ENCODE data around the gene C16orf89.
A peak's percentile ranks its signal among the peaks of the same experiment; 100 is the strongest.
"Not testable (repeated sequence)": the region's sequence is repeated elsewhere in the genome, so short reads cannot be mapped to it uniquely, and the experiment has no call there.

C16orf89 gene

DNA sequence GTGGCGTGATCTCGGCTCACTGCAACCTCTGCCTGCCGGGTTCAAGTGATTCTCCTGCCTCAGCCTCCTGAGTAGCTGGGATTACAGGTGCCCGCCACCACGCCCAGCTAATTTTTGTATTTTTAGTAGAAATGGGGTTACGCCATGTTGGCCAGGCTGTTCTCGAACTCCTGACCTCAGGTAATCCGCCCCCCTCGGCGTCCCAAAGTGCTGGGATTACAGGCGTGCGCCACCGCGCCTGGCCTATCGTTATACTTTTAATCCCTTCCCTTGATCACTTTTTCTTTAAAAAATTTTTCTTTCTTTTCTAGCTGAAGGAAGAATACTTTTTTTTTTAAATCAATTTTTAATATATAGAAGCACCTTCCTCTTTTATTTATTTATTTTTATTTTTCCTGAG lies 8.0 kb upstream of the C16orf89 start:
- H3K4me3 Mint-ChIP-seq; DNase-seq (ENCODE audit: low spot score in 2 of 2); H3K27ac Mint-ChIP-seq; H3K9me3 Mint-ChIP-seq; H3K36me3 Mint-ChIP-seq; H3K27me3 Mint-ChIP-seq; ATAC-seq (ENCODE audit: low read depth): not testable (repeated sequence)
- peaks cover 29% of the 10 kb centered on the region for H3K4me1 Mint-ChIP-seq

DNA sequence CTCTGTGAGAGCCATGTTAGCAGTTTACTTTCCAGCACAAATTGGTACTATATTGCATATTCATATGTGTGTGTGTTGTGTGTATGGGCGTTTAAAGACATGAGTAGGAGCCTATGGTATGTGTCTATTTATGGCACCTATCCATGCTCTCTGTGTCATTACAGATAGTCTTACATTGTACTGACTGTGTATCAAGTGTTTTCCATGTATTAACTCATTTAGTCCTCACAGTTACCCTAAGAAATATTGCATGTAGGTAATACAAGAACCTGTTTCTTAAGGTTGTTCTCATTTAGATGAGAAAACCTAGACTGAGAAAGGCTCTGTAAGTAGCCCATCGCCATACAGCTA lies 7.5 kb upstream of the C16orf89 start:
- no peaks in the 10 kb centered on the region for H3K9me3 Mint-ChIP-seq
- no peak for DNase-seq (ENCODE audit: low spot score in 2 of 2)
- H3K4me3 Mint-ChIP-seq: peak overlapping the region; percentile 98
- H3K27me3 Mint-ChIP-seq: no peaks in the 10 kb centered on the region
- peaks cover 29% of the 10 kb centered on the region for H3K4me1 Mint-ChIP-seq
- H3K27ac Mint-ChIP-seq: peak overlapping the region; percentile 96
- no peak for ATAC-seq (ENCODE audit: low read depth)
- H3K36me3 Mint-ChIP-seq: peaks cover 8% of the 10 kb centered on the region

DNA sequence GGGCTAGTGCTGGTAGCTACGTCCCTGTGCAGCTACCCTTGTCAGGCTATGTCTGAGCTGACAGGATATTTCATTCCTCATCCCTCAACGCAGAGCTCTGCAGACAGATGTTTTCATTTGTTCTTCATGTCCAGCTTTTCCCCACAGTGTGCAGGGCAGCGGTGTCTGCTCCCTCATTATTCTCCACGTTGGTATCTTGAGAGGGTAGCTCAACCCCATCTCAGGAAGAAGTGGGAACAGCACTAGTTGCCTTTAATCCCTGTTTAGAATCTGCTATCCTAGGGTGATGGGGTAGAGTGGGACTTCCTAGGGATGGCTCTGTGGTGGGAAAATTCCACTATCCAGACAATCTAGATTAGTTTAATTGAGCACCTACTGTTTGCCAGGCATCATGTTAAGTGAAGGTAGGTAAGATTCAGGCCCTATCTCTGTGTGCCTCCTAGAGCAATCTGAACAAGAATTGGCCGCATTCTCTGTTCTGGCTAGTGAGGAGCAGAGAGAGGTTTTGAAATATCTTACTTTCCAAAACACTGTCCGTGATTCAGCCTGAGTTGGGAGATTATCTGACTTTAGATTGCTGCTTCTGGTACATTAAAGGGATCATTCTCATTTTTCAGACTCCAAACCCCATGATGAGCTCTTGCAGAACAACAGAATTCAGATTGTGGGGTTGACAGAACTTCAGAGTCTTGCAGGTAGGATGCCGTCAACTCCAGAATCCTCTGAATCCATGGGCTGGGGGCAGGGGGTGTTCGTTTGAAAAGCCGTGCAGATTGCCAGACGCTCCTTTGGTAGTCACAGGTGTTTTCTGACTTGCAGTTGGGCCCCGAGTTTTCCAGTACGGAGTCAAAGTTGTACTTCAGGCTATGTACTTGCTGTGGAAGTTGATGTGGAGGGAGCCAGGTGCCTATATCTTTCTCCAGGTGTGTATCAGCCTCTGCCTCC lies 6.8 kb upstream of the C16orf89 start:
- DNase-seq (ENCODE audit: low spot score in 2 of 2): no peak
- peak overlapping the region; percentile 96 for H3K27ac Mint-ChIP-seq
- H3K36me3 Mint-ChIP-seq: peaks cover 8% of the 10 kb centered on the region
- no peak for ATAC-seq (ENCODE audit: low read depth)
- no peaks in the 10 kb centered on the region for H3K27me3 Mint-ChIP-seq
- no peaks in the 10 kb centered on the region for H3K9me3 Mint-ChIP-seq
- peaks cover 29% of the 10 kb centered on the region for H3K4me1 Mint-ChIP-seq
- H3K4me3 Mint-ChIP-seq: peak overlapping the region; percentile 98

DNA sequence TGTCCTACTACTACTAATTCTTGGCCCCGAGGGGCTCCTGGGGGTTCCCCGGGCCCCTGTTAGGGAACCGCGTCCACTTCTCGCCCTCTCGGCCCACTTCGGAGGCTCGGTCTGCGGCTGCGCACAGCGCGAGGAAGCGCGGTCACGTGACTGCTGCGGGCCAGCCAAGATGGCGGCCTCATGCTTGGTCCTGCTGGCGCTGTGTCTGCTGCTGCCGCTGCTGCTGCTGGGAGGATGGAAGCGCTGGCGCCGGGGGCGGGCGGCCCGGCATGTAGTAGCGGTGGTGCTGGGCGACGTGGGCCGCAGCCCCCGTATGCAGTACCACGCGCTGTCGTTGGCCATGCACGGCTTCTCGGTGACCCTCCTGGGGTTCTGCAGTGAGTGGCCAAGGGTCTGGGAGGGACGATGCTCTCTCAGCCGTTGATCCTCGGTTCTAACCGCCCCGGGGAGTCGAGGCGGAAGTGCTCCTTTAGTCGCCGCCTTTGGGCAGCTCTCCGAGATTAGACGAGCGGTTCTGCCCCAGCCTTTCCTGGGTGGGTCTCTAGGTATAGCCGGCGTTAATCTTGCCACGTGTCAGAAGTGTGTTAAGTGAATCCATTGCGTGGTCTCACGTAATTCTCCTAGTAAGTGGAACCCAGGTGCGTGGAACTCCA lies 6.1 kb upstream of the C16orf89 start, which contains the start of gene ALG1:
Gene ALG1, plus strand, starts transcription at position 163 of the 653 bp plus-strand sequence. Its CDS starts 7 bp downstream, at position 170.
- DNase-seq (ENCODE audit: low spot score in 2 of 2): peak; percentile 84 to 87
- ATAC-seq (ENCODE audit: low read depth): peak; percentile 90
- H3K27me3 Mint-ChIP-seq: no peaks in the 10 kb centered on the region
- H3K27ac Mint-ChIP-seq: peak within 1 kb of the TSS; percentile 96
- peaks cover 8% of the 10 kb centered on the region for H3K36me3 Mint-ChIP-seq
- H3K4me1 Mint-ChIP-seq: peaks cover 32% of the 10 kb centered on the region
- H3K4me3 Mint-ChIP-seq: peak within 1 kb of the TSS; percentile 98
- H3K9me3 Mint-ChIP-seq: no peaks in the 10 kb centered on the region

DNA sequence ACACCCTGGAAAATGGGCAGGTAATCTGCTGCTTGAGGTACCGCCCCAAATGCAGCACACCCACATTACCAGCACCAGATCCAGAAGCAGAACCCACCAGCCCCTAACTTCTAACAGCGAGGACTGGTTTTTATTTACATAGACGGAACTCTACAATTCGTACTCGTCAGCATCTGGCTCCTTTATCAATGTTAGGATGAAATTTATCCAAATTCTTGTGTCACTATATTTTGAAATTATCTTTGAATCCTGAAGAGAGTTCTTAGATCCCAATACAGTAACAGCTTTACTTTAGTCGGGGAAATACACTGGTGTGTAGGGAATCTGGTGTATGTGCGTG lies 5.6 kb upstream of the C16orf89 start:
- H3K36me3 Mint-ChIP-seq: peaks cover 8% of the 10 kb centered on the region
- no peaks in the 10 kb centered on the region for H3K27me3 Mint-ChIP-seq
- no peak for DNase-seq (ENCODE audit: low spot score in 2 of 2)
- H3K4me3 Mint-ChIP-seq: peak overlapping the region; percentile 98
- no peak for ATAC-seq (ENCODE audit: low read depth)
- H3K9me3 Mint-ChIP-seq: no peaks in the 10 kb centered on the region
- peaks cover 32% of the 10 kb centered on the region for H3K4me1 Mint-ChIP-seq
- H3K27ac Mint-ChIP-seq: peak overlapping the region; percentile 96

DNA sequence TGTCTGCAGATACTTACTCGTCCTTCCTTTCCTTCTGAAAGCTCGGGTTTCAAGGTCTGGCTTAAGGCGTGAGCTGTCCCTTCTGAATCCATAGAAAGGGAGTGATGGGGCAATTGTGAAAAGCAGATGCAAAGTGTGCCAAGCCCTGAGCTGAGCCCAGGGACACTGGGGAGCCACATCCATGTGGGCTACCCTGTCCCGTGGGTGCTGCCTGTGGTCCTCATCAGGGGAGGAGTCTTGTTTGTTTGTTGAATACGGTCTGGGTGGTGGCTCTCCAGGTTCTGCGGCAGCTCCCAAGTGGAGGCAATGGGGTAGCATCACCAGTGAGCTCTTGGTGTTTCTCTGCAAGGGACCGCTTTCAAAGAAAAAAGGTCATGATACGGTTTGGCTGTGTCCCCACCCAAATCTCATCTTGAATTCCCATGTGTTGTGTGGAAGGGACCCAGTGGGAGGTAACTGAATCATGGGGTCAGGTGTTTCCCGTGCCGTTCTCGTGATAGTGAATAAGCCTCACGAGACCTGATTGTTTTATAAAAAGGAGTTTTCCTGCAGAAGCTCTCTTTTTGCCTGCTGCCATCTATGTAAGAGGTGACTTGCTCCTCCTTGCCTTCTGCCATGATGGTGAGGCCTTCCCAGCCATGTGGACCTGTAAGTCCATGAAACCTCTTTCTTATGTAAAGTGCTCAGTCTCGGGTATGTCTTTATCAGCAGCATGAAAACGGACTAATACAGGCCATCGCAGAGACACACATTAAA lies 4.9 kb upstream of the C16orf89 start:
- DNase-seq (ENCODE audit: low spot score in 2 of 2) (no peak), ATAC-seq (ENCODE audit: low read depth) (no peak)
- Mint-ChIP-seq H3K27ac (peak overlapping the region; percentile 96), H3K4me3 (peak overlapping the region; percentile 98), H3K36me3 (peaks cover 4% of the 10 kb centered on the region), H3K27me3 (no peaks in the 10 kb centered on the region), H3K9me3 (no peaks in the 10 kb centered on the region), H3K4me1 (peaks cover 29% of the 10 kb centered on the region)

DNA sequence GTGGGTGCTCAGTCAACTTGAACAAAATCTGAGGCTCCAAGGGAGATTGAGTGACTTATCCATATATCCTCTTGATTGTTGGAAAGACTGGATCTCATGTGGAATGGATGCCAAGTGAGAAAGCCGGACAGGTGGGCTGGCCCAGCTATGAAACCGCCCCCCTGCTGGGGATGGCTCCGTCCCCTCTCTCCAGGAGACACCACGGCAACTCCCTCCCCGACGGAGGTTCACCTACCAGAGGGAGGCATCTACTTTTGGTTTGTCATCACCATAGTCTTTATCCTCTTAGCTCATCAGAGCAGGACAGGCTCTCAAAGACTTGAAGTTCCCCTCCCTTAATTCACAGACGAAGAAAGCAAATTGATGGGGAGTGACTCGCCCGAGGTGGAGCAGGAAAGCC lies 4.1 kb upstream of the C16orf89 start:
- Mint-ChIP-seq H3K36me3 (no peaks in the 10 kb centered on the region), H3K27ac (no peak overlapping the region), H3K9me3 (no peaks in the 10 kb centered on the region)

DNA sequence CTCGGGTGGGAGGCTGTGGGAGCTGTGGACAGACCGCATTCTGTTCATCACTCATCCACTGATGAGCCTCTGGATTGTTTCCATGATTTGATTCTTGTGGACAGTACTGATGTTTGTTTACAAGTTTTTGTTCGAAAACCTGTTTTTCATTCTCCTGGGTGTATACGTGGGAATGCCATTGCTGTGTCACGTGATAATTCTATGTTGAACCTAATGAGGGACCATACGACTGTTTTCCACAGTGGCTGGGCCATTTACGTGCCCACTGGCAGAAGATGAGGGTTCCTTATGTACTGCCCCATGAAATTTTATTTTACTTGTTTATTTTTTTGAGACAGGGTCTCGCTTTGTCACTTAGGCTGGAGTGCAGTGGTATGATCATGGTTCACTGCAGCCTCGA lies 3.3 kb upstream of the C16orf89 start:
- H3K4me1 Mint-ChIP-seq: peaks cover 28% of the 10 kb centered on the region
- no peaks in the 10 kb centered on the region for H3K36me3 Mint-ChIP-seq
- no peak for DNase-seq (ENCODE audit: low spot score in 2 of 2)

More for the DNA sequence above, 4.1 kb upstream of the C16orf89 start:
- Mint-ChIP-seq H3K4me1 (peaks cover 28% of the 10 kb centered on the region), H3K27me3 (no peaks in the 10 kb centered on the region), H3K4me3 (no peak overlapping the region)
- no peak for ATAC-seq (ENCODE audit: low read depth)
- DNase-seq (ENCODE audit: low spot score in 2 of 2): no peak

DNA sequence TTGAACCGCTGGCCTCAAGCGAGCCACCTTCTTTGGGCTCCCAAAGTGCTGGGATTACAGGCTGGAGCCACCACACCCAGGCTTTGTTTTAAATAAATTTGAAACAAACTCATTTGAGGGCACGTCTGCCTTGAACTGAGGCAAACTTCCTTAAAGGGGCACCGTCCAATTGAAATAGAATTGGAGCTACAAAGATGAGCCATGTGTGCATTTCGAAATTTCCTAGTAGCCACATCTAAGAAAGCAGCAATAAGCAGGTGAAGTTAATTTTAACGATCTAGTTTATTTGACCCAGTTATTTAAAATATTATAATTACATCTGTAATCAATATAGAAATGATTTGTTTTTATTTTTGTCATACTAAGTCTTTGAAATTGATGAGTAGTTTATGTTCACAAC lies 755 bp upstream of the C16orf89 start:
- no peak for DNase-seq (ENCODE audit: low spot score in 2 of 2)
- Mint-ChIP-seq H3K27ac (no peak overlapping the region), H3K4me1 (peaks cover 8% of the 10 kb centered on the region), H3K4me3 (no peak overlapping the region), H3K9me3 (no peaks in the 10 kb centered on the region), H3K27me3 (peaks cover 9% of the 10 kb centered on the region), H3K36me3 (no peaks in the 10 kb centered on the region)
- no peak for ATAC-seq (ENCODE audit: low read depth)

More for the DNA sequence above, 3.3 kb upstream of the C16orf89 start:
- Mint-ChIP-seq H3K4me3 (no peak overlapping the region), H3K9me3 (no peaks in the 10 kb centered on the region), H3K27ac (no peak overlapping the region), H3K27me3 (no peaks in the 10 kb centered on the region)
- ATAC-seq (ENCODE audit: low read depth): no peak

DNA sequence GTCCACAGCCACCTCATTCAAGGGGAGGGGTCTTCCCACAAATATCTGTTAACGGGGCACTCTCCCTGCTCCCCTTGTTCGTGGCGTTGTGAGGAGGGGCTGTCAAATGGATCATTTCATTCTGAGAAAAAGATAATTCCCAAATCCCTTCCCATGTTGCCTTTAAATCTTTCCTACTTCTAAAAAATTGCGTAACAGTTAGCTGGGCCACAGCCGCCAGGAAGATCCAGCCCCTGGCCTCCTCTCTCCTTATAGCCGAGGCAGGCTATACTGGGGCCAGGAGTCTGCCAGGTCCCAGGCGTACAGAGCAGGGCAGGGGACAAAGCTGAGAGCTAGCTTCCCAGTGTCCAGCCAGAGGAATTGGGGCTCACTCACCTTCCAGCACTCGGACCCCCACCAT lies 430 bp downstream of the C16orf89 start:
- H3K27me3 Mint-ChIP-seq: peaks cover 11% of the 10 kb centered on the region
- H3K36me3 Mint-ChIP-seq: no peaks in the 10 kb centered on the region
- H3K4me3 Mint-ChIP-seq: no peak overlapping the region
- DNase-seq (ENCODE audit: low spot score in 2 of 2): no peak
- H3K4me1 Mint-ChIP-seq: peaks cover 3% of the 10 kb centered on the region
- no peak for ATAC-seq (ENCODE audit: low read depth)
- no peaks in the 10 kb centered on the region for H3K9me3 Mint-ChIP-seq
- H3K27ac Mint-ChIP-seq: no peak overlapping the region

DNA sequence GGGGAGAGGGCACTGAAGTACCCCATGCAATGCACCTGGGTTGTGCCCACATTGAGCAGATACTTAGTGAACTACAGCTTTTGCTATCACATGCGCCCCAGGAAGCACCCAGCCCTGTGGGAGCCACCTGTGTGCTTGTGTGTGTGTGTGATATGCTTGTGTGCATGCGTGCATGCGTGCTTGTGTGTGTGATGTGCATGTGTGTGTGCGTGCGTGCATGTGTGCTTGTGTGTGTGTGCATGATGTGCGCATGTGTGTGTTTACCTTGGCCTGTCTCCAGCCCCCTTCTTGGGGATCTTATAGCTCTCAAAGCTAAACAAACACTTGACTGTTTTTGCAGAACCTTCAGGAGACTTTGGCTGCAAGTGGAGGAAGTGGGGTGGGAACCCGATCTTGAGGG lies 841 bp downstream of the C16orf89 start:
- Mint-ChIP-seq H3K36me3 (no peaks in the 10 kb centered on the region), H3K9me3 (no peaks in the 10 kb centered on the region), H3K4me1 (peaks cover 3% of the 10 kb centered on the region), H3K4me3 (no peak overlapping the region), H3K27ac (no peak overlapping the region), H3K27me3 (peaks cover 13% of the 10 kb centered on the region)
- DNase-seq (ENCODE audit: low spot score in 2 of 2): no peak
- no peak for ATAC-seq (ENCODE audit: low read depth)

DNA sequence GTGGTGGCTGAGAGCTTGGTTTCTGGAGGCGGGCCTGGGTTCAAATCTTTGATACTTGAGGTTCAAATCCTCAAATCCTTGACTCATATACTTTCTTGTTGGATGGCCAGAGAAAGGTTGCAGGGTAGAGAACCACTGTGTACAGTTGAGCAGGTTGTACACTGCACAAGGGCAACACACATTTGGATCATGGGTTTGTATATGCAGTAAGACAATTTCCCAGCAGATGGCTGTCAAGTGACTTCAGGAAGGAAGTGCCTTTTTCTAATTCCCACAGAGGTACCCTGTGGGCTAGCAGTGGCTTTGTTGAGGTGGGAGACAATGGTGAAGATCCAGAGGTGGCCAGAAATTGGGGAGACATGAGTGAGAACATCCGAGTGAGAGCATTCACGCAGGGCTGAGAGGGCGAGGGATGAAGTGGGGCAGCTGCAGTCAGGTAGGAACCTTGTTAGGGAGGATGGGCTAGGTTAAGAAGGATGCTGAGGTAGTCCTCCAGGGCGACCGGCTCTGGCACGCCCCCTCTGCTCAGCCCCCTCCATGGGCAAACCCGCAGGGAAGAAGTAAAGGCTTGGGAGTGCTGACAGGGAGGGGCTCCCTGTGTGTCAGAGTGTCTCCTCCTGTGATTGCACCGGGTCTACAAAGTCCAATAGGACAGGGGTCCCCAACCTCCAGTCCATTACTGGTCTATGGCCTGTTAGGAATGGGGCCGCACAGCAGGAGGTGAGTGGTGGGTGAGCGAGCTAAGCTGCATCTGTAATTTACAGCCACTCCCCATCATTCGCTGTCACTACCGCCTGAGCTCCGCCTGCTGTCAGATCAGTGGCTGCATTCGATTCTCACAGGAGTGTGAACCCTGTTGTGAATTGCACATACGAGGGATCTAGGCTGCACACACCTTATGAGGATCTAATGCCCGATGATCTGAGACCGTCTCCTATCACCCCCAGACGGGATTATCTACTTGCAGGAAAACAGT lies 2.7 kb downstream of the C16orf89 start:
- no peaks in the 10 kb centered on the region for H3K9me3 Mint-ChIP-seq
- peaks cover 17% of the 10 kb centered on the region for H3K27me3 Mint-ChIP-seq

DNA sequence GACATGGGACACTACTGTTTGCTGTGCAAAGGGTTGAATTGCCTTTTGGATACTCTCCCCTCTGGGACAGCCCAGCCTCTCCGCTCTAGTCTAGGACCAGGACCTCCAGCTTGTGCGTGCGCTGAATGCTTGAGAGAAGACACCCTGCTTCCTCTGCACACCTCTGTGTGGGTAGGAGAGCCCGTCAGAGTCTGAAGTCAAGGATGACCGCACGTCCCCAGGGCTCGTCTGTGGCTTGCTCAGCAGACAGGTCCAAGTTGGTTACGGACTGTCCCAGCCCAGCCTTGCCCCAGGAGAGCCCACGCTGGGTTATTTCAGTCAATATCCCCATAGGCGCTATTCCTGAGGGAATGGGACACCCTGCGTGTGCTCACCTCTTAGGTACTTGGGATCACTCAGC lies 3.7 kb downstream of the C16orf89 start:
- peaks cover 19% of the 10 kb centered on the region for H3K27me3 Mint-ChIP-seq
- no peak overlapping the region for H3K27ac Mint-ChIP-seq
- H3K4me3 Mint-ChIP-seq: no peak overlapping the region
- H3K36me3 Mint-ChIP-seq: no peaks in the 10 kb centered on the region
- peaks cover under 1% of the 10 kb centered on the region for H3K4me1 Mint-ChIP-seq
- ATAC-seq (ENCODE audit: low read depth) (peak; percentile 63), DNase-seq (ENCODE audit: low spot score in 2 of 2) (no peak)
- H3K9me3 Mint-ChIP-seq: no peaks in the 10 kb centered on the region

More for the DNA sequence above, 2.7 kb downstream of the C16orf89 start:
- Mint-ChIP-seq H3K27ac (no peak overlapping the region), H3K4me1 (peaks cover 3% of the 10 kb centered on the region), H3K36me3 (no peaks in the 10 kb centered on the region), H3K4me3 (no peak overlapping the region)
- no peak for ATAC-seq (ENCODE audit: low read depth)
- DNase-seq (ENCODE audit: low spot score in 2 of 2): no peak

Data from memory B cell (primary cell).